NCI-H1694 (cell line): ENCODE measurements around the gene RIN1.
"Not testable (repeated sequence)": the region's sequence is repeated elsewhere in the genome, so short reads cannot be mapped to it uniquely, and the experiment has no call there.

Experiments
- DNase-seq: peaks from one replicate; lab custom pipeline; 2025; lab: John Stamatoyannopoulos, UW

Gene RIN1, protein sequence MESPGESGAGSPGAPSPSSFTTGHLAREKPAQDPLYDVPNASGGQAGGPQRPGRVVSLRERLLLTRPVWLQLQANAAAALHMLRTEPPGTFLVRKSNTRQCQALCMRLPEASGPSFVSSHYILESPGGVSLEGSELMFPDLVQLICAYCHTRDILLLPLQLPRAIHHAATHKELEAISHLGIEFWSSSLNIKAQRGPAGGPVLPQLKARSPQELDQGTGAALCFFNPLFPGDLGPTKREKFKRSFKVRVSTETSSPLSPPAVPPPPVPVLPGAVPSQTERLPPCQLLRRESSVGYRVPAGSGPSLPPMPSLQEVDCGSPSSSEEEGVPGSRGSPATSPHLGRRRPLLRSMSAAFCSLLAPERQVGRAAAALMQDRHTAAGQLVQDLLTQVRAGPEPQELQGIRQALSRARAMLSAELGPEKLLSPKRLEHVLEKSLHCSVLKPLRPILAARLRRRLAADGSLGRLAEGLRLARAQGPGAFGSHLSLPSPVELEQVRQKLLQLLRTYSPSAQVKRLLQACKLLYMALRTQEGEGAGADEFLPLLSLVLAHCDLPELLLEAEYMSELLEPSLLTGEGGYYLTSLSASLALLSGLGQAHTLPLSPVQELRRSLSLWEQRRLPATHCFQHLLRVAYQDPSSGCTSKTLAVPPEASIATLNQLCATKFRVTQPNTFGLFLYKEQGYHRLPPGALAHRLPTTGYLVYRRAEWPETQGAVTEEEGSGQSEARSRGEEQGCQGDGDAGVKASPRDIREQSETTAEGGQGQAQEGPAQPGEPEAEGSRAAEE

DNA sequence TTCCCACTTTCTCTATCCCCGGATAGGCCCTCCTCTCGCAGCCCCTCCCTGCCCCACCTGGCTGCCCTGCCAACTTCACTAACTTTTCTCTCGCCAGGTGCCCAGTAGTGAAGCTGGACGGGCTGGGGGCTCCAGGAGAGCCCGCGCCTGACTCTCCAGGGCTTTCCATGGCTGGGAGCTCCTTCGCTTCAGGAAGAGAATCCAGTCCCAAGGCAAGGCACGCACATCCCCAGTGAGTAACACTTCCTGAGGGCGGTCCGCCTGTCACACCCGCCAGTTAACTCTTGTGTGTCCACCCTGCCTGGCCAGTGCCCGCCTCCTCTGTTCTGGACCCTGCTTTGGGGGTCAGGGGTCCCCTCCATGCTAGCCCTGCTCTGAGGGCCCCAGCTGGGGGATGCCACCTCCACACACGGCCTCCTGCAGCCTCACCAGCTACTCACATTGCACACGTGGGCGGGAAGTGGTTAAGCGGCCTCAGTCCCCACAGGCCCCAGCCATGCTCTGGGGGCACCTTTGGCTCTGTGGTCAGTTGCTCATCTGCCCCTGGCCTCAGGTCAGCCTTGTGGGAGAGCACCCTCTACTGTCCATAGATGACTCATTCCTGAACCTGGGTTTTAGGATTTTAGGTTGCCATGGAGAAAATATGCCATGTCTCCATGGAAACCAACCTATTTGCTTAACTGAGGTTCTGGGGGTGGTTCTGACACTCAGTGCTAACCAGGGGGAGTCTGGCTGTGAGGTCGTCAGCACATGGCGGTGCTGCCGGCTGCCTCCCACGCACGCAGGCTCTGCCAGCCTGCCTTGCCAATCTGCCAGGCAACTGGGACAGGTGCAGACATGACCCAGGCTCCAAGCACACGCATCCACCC lies at the start of gene RIN1:
Gene RIN1, minus strand, starts transcription at position 201 of the 869 bp plus-strand sequence. Its CDS starts 32 bp downstream, at position 169.
- DNase-seq = peak; percentile 88

DNA sequence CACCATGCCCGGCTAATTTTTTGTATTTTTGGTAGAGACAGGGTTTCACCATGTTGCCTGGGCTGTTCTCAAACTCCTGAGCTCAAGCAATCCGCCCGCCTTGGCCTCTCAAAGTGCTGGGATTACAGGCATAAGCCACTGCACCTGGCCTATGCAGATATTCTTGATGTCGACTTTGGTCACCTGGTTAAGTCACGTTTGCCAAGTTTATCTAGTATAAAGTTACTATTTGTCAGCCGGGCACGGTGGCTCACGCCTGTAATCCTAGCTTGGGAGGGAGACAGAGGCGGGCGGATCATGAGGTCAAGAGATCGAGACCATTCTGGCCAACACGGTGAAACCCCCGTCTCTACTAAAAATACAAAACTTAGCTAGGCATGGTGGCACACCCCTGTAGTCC lies 48.1 kb upstream of the RIN1 start:
- DNase-seq = not testable (repeated sequence)

DNA sequence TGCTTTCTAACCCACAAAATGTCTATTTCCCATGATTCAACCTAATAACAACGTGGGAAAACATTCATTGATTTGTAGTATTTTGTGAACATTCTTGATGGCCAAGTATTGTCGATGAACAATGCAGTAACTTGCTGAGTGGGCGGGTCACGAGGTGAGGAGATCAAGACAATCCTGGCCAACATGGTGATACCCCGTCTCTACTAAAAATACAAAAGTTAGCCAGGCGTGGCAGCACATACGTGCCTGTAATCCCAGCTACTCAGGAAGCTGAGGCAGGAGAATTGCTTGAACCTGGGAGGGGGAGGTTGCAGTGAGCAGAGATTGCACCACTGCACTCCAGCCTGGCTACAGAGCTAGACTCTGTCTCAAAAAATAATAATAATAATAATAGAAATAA lies 44.0 kb upstream of the RIN1 start:
- not testable (repeated sequence) for DNase-seq

DNA sequence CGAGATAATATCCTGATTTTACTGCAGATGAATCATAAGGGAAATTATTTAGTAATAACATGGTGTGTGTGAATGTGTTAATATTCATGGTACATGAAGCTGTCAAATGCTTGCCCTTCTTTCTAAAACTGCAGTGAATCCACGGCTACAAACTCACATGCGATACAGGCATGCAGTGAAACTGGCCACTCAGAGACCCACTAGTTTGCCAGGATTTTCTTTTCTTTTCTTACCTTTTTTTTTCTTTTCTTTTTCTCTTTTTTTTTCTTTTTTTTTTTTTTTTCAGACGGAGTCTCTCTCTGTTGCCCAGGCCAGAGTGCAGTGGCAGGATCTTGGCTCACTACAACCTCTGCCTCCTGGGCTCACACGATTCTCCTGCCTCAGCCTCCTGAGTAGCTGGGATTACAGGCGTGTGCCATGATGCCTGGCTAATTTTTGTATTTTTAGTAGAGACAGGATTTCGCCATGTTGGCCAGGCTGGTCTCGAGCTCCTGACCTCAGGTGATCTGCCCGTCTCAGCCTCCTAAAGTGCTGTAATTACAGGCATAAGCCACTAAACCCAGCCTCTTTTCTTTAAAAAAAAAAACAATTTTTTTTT lies 37.6 kb upstream of the RIN1 start:
- not testable (repeated sequence) for DNase-seq

DNA sequence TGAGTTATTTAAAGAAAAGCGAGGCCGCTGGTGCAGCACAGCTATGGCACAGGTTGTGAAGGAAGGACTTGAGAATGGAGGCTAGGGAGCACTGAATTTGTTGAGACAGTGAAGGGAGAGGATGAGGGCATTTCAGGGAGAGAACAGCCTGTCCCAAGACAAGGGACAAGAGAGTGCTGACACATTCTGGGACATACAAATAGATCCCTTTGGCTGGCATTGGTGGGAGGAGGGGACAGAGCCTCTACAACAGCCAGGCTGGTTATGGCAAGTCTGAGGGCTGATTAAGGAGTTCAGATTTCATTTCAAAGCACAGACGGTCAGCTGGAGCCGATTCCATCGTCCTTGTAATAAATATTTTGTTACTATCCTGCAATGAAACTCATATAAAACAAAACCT lies 37.0 kb upstream of the RIN1 start:
- no peak for DNase-seq

DNA sequence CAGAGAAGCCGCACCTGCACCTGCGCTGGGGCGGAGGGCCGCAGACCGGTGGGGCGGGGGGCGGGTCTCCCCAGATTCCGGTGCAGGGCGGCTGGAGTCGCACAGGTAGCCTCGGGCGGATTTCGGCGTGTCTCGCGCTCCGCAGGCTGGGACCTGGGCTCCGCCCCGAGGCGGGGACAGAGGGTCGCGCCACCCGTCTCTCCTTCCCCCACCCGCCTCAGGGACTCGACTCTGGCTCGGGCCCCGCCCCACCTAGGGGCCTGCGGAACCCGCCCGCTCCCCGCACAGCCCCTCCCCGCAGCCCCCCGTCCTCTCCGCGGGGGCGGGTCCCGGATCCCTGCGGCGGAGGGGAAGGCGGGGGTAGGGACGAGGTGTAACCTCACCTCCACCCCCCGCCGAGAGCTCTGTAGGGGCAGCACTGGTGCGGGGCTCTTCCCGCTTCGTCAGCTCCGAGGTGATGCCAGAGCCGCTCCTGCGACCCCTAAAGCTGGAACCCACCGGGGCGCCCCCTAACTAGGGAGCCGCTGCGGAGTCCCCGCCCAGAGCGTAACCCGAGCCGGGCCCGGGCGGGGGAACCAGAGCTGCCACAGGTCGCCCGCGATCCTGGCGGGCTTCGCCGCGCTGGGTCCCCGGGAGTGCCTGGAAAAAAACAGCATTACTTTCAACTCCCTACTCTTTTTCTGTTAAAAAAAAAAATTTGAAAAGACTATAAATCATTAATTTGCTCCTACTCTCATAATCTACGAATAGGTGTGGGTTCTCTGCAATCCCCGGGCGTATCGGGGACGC lies 35.6 kb upstream of the RIN1 start, which contains the start of gene SLC29A2:
Gene SLC29A2, minus strand, starts transcription at position 134 of the 789 bp plus-strand sequence. CDS start 169 bp downstream, outside the sequence.
- DNase-seq = peak; percentile 38

DNA sequence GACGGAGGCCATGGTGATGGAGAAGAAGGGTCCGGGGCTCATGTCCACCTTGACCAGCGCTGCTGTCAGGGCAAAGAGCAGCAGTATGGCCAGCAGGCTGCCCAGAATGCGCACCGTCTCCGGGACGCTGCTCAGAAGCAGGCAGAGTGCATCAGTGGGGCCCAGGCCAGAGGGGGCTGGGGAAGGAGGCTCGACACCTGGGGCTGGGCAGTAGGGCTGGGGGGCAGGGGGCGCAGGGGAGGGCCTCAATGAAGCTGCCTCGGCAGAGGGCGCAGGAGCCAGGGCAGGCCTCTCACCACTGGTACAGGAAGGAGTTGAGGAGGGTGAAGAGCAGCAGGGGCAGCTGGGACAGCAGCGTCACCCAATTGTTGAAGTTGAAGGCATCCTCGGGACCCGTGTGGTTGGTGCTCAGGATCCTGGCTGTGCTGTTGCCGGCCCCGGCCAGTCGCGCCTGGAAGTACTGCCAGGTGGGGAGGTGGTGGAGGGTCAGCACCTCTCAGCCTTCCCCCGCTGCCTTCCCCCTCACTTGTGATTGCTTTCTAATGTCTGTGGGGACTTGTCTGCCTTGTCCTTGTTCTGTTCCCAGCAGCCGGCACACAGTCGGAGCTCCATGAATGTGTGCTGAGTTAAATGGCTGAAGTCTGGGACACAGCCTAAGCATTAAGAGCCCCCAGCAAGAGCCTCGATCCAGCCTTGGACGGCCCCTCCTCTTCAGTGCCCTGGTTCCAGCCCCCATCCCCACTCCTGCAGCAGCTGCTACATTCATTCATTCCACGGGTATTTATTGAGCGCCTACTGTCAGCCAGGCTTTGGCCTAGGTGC lies 33.0 kb upstream of the RIN1 start:
- DNase-seq = no peak

DNA sequence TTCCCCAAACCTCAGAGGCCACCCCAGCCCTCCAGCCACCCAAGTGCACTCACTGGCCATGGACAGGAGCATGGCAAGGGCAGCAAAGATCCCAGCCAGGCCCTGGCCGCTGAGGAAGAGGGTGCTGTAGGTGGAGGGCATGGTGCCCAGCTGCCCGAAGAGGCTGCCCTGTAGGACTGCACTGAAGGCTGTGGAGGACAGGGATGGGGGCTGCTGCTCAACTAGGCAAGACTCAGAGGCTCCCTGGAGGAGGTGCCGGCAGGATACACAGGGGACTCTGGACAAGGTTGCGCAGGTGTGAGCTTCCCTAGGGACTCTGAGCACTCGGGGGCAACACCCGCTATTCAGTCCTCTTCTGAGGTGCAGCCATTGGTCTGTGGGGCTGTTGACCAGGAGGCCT lies 32.2 kb upstream of the RIN1 start:
- DNase-seq = no peak

DNA sequence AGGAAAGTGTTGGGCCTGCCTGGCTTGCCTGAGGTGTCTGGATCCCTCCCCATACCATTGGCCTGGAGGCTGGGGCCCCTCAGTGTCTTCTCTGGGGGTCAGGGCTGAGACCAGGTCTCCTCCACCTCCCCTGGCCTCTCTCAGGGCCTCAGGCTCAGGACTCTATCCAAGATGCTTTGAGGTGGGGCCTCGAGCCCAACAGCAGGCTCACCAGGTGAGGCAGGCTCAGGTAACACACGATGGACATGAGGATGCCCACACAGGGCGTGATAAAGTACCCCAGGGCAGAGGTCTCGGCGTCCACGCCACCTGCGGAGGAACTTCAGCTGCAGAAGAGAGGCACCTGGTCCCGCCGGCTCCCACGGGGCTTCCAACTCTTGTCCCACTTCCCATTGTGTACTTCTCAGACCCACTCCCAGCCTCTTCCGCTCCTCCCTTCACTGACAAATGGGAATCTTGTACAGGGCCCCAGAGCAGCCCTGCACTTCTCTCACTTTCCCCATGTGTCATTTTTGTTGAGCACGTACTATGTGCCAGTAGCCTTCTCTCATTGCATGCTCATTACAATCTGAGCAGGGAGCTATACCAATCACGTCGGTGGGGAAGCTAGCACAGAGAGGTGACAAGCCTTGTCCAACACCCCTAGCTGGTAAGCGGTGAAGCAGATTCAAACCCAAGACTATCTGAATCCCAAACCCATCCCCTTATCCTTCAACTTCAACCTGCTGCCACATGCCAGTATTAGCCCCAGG lies 31.5 kb upstream of the RIN1 start:
- no peak for DNase-seq

DNA sequence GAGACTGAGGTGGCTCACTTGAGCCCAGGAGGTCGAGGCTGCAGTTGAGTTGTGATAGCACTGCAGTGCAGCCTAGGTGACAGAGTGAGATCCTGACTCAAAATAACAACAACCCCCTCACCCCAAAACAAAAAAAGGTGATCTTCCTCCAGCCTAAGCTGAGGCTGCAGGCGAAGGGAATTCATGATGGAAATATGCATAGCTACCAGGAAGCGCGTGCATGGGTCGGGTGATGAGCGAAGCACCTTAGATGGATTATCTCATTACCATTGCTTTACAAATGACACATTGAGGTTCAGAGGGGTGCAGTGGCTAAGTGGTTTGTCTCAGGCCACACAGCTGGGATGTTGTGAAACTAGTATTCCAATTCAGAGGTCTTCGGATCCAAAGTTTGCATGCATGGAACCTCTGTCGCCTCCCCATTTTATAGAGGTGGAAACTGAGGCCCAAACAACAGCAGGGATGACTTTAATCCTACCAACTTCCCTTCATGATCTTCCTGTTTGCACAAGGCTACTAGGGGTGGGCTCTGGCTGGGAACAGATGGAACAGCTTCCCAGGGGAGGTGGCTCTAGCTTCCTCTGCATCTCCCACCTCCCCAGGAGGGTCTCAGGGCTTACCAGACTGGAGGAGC lies 30.7 kb upstream of the RIN1 start:
- no peak for DNase-seq

DNA sequence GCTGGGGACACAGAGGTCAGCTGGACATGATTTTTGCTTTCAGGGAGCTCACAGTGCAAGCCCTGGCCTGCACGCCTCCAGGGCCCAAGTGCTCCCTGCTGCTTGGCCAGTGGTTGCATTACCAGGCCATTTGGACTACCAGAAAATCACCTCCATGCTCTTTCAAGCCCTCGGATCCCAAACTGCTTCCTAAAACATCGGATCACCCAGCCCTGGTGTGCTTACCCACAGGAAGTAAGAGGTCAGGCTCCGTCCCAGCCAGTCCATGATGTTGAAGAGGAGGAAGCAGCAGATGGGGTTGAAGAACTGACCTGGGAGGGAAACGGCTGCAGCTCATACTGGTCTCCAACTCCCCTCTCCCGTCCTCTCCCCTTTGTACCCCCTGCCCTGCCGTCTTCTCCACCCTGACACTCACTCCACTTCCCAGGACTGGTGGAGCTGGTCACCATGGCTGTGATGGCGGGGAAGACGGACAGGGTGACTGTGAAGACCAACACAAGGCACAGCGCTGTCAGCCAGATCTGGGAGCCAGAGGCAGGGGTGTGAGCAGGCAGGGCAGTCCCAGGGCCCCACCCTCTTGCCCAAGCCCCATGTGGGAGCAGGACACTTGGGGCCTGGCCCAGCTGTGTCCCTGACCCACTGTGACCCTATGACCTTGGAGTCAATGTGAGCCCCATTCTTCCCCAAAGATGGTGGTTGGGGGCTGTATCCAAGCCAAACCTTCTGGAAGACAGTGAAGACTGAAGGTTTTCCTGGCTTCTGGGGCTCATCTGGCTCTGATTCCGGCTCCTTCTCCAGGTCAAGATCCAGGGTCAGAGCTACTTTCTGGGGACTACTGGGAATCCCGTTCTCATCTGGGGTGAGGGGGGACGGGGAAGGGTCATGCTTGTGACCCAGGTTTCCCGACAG lies 29.7 kb upstream of the RIN1 start:
- DNase-seq = no peak

DNA sequence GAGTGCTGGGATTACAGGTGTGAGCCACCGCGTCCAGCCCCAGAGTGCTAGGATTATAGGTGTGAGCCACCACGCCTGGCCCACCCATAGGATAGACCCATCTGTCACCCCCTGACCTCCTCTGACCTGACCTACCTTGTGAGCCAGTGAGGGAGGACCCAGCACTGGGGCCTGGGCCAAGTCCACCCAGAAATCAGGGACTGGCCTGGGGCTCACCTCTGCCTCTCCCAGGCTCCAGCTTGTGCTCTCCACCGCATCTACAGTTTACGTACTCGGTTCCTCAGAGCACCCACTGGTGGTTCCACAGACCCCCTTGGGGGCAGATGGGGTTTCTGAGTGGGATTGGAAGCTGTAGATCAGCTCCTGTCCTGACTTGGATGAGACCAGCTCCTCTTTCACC lies 28.9 kb upstream of the RIN1 start:
- DNase-seq = no peak

DNA sequence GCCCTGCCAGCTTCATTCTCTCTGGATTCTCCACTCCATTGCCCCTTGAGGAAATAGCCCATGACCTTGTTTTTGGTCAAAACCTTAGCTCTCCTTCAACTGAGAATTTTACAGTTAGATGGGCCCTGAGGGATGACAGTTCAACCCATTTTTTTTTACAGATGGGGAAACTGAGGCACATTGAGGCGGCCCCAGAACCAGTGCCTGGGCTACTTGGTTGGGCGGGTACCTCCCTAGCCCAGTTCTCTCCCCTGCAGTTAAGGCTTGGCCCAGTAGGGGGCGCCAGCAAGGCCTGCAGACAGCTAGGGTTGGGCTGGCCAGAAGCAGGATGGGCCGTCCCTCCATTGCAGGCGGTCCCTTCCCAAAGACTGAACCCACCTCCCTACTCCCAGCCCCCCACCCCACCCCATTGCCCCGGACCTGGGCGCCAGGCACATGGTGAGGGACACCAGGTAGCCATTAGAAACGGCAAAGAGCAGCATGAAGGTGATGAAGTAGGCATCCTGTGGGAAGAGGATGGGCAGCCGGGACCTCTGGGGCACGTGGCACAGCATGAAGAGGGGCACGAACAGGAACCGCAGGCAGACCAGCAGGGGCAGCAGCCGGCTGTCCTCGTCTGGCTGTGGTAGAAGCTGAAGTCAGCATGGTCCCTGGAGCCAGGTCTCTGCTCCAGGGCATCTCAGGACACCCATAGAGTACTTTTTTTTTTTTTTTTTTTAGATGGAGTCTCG lies 27.7 kb upstream of the RIN1 start:
- DNase-seq = peak; percentile 20

DNA sequence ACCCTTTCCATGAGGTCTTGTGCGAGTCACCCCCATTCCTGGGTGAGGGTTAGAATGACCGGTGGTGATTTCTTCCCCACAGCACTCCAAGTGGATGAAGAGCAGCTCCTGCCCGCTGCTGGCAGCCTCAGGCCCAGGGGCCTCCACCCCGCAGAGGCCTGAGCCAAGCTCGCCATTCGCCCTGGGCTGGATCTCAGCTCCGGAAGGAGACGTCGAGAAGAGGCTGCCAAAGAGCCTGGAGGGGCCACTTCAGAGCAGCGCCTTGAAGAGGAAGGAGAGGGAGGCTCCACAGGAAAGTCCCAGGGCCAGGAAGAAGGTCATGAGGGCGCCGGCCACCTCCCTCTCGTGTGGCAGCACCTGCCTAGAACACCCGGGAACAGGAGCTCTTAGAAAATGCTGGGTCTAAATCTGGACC lies 27.0 kb upstream of the RIN1 start:
- no peak for DNase-seq

DNA sequence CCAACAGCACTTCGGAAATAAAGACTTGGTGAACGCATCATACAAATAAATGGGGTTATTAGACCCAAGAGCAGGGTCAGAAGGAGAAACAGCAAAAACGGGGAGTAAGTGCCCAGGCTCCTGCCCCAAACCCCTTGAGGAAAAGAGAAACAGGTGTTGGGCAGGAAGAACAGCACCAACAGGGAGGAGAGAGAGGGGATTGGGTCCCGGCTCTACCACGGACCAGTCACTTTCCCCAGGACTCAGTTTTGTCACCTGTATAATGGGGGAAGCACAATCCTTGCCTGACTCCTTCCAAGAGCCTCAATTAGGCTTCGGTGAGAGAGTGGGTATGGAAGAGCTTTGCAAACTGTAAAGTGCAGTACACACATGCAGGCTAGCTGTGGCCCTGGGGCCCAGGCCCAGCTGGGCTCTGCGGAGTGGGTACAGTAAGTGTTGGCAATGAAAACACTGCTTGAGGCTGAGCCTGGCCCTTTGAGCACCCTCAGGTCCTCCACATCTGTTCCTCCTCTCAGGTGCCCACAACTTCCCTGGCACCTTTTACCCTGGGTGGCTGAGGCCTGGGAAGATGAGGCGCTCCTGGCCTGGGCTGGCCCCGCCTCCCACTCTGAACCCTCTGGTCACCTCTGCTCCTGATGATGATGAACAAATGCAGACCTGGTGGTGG lies 26.4 kb upstream of the RIN1 start:
- DNase-seq = no peak

DNA sequence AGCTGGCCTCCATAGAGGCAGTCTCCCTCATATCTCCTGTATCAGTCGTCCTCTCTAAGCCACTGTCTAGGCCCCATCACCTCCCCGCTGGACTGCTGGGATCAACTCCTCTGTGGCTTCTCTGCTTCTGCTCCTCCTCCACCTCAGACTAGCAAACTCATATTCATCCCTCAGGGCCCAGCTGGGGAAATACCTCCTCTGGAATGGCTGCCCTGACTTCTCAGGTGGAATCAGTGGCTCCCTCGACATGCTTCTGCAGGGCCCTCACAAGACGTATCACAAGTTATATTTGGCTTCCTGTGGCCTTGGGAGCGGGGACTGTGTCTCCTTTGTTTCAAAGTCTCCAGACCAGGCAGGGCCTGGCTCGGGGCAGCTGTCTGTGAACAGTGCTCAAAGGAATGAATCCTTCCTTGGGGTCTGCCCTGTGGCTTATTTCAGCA lies 25.3 kb upstream of the RIN1 start:
- no peak for DNase-seq
